ENCODE results near the gene CAMSAP1. TPM values are rescaled to one million over a fixed set of nuclear protein-coding genes. Genes with fewer than 3 reads are reported as not detected.
A peak's percentile ranks its signal among the peaks of the same experiment; 100 is the strongest.

Gene CAMSAP1
- total RNA-seq, 1 experiment from 2014 or later = 52.7 TPM

DNA sequence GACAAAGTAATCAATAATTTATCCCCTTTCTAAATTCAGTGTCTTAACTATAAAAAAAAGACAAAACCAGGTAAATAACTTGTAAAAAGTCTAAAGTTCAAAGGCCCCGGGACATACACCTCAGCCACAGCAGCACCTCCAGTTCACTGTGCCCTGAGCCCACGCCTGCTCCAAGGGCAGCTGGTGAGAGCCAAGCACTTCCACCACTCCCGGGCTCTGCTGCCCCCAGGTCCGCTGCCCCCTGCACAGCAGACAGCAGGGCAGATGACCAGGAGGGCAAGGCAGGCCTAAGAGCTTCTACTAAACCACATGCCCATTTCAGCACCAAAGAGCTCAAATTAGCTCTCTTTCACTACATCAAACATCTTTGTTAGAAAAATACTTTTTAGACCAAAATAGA, 91.9 kb downstream of the CAMSAP1 start:
- TF ChIP-seq, protein P1, sequence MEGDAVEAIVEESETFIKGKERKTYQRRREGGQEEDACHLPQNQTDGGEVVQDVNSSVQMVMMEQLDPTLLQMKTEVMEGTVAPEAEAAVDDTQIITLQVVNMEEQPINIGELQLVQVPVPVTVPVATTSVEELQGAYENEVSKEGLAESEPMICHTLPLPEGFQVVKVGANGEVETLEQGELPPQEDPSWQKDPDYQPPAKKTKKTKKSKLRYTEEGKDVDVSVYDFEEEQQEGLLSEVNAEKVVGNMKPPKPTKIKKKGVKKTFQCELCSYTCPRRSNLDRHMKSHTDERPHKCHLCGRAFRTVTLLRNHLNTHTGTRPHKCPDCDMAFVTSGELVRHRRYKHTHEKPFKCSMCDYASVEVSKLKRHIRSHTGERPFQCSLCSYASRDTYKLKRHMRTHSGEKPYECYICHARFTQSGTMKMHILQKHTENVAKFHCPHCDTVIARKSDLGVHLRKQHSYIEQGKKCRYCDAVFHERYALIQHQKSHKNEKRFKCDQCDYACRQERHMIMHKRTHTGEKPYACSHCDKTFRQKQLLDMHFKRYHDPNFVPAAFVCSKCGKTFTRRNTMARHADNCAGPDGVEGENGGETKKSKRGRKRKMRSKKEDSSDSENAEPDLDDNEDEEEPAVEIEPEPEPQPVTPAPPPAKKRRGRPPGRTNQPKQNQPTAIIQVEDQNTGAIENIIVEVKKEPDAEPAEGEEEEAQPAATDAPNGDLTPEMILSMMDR (conservative IDR thresholded peaks at IDR 0.05) = no peak

More for the DNA sequence above, 91.9 kb downstream of the CAMSAP1 start:
- H2BK15ac ChIP-seq (ENCODE audit: low read depth, low read length) = no peak overlapping the region
- Mint-ChIP-seq H3K9me3 (no peaks in the 10 kb centered on the region), H3K27me3 (ENCODE audit: low read depth) (peaks cover 2% of the 10 kb centered on the region; the same call in 1 of the 2 replicates), H3K4me1 (no peaks in the 10 kb centered on the region), H3K4me3 (no peak overlapping the region), H3K27ac (peak overlapping the region in 1 of 3 experiments; percentile 88; a peak in 1 of 7 replicates), H3K36me3 (ENCODE audit: insufficient read depth in 1 of 3, low read depth in 3 of 3) (peaks cover 47 to 95% (median 95%) of the 10 kb centered on the region in 3 experiments; a peak in 6 of 7 replicates)
- H2BK5ac ChIP-seq (ENCODE audit: insufficient read length, low read length) = no peak overlapping the region
- H2BK20ac ChIP-seq (ENCODE audit: low read depth, low read length, poor library complexity, severe bottlenecking) = no peak overlapping the region
- H3K18ac ChIP-seq (ENCODE audit: insufficient read length, low read depth, low read length) = no peak overlapping the region
- H3K27me3 ChIP-seq (ENCODE audit: insufficient read depth, low read length) = no peaks in the 10 kb centered on the region
- H2AFZ ChIP-seq (ENCODE audit: low read length) = no peak overlapping the region
- no peaks in the 10 kb centered on the region for H4K20me1 ChIP-seq (ENCODE audit: control insufficient read depth, insufficient read depth, insufficient read length)
- H3K14ac ChIP-seq (ENCODE audit: insufficient read depth, low read length) = no peak overlapping the region
- H3K79me2 ChIP-seq (ENCODE audit: insufficient read depth, low read length) = 0 out of 2 replicates have a peak, but pooled peaks cover 1% of the 10 kb centered on the region
- H3K9me3 ChIP-seq (ENCODE audit: control insufficient read depth, low read depth, low read length) = no peaks in the 10 kb centered on the region
- H3K27ac ChIP-seq (ENCODE audit: insufficient read length, low read depth, low read length) = no peak overlapping the region
- no peaks in the 10 kb centered on the region for H3K79me1 ChIP-seq (ENCODE audit: insufficient read depth, low read depth, low read length, poor library complexity, severe bottlenecking)
- no peak overlapping the region for H2BK12ac ChIP-seq (ENCODE audit: insufficient read length, low read depth, low read length)
- H3K56ac ChIP-seq (ENCODE audit: insufficient read length, low read depth, low read length) = no peak overlapping the region
- no peak for DNase-seq
- no peak overlapping the region for H4K91ac ChIP-seq (ENCODE audit: insufficient read length, low read depth, low read length)
- no peaks in the 10 kb centered on the region for H3K4me1 ChIP-seq (ENCODE audit: insufficient read depth, low read length)
- H3K4me2 ChIP-seq (ENCODE audit: insufficient read depth, insufficient read length, low read length) = no peak overlapping the region
- no peak overlapping the region for H4K8ac ChIP-seq (replicated peaks; ENCODE audit: insufficient read length, low read depth, low read length)
- no peak overlapping the region for H3K4ac ChIP-seq (ENCODE audit: low read depth, low read length)
- H3K9ac ChIP-seq (ENCODE audit: extremely low read depth, insufficient read length, low read length) = no peak overlapping the region
- H3K23me2 ChIP-seq (ENCODE audit: insufficient read length, low read depth, low read length, poor library complexity, severe bottlenecking) = no peaks in the 10 kb centered on the region
- no peak overlapping the region for H4K5ac ChIP-seq (ENCODE audit: insufficient read length, low read depth, low read length)
- no peak overlapping the region for H3T11ph ChIP-seq (ENCODE audit: low read length)
- WGBS (ENCODE audit: extremely low coverage, insufficient read length, low lambda C conversion rate) = no CpG with 5 or more reads among the region's 4 CpGs
- H2AK5ac ChIP-seq (ENCODE audit: insufficient read length, low read length) = no peak overlapping the region
- no peak overlapping the region for H2BK120ac ChIP-seq (ENCODE audit: low read depth, low read length, poor library complexity, severe bottlenecking)
- H3K23ac ChIP-seq (ENCODE audit: insufficient read length, low read depth, low read length) = no peak overlapping the region

Measured in H9 (cell line).